GM12878 (cell line): ENCODE measurements around the gene FBXW9. TPM values are rescaled to one million over a fixed set of nuclear protein-coding genes. Genes with fewer than 3 reads are reported as not detected.

Source experiments
- BMI1 ChIP-seq: fragments of 450-650 bp; IDR thresholded peaks from 2 replicates; pipeline ENCODE4 v1.6.1; 2016; ENCODE audit warnings: mild to moderate bottlenecking, moderate library complexity, borderline replicate concordance
- BRCA1 ChIP-seq: IDR thresholded peaks from 2 replicates; pipeline ENCODE4 v1.6.1; 2011; ENCODE audit warnings: low read depth, low read length, improper control_type of control experiment
- CEBPZ ChIP-seq: fragments of 150-350 bp; IDR thresholded peaks from 2 replicates; pipeline ENCODE4 v1.6.1; 2016; ENCODE audit warnings: low read depth, low read length
- HDGF ChIP-seq: fragments of 450-650 bp; IDR thresholded peaks from 2 replicates; pipeline ENCODE4 v1.6.1; 2016; ENCODE audit warnings: antibody characterized with exemption
- KLF5 ChIP-seq: fragments of 450-650 bp; IDR thresholded peaks from 2 replicates; pipeline ENCODE4 v1.6.1; 2014; ENCODE audit warnings: mild to moderate bottlenecking; ENCODE audit not compliant: partially characterized antibody
- MYC ChIP-seq: IDR thresholded peaks from 2 replicates; pipeline ENCODE4 v1.6.1; 2011; ENCODE audit warnings: mild to moderate bottlenecking, low read length, moderate library complexity, inconsistent platforms; ENCODE audit not compliant: insufficient read depth, insufficient replicate concordance, insufficient read length, severe bottlenecking
- NR2C2 ChIP-seq: IDR thresholded peaks from 2 replicates; pipeline ENCODE4 v1.6.1; 2011; ENCODE audit warnings: borderline replicate concordance, low read depth; ENCODE audit not compliant: control insufficient read depth, insufficient read length
- NR2F1 ChIP-seq: fragments of 450-650 bp; conservative IDR thresholded peaks from 2 replicates; pipeline ENCODE4 v1.6.1; 2017; ENCODE audit warnings: mild to moderate bottlenecking
- PKNOX1 ChIP-seq: fragments of 450-650 bp; IDR thresholded peaks from 2 replicates; pipeline ENCODE4 v1.6.1; 2016; ENCODE audit warnings: mild to moderate bottlenecking
- PML ChIP-seq: IDR thresholded peaks from 2 replicates; pipeline ENCODE4 v1.6.1; 2012; ENCODE audit warnings: low read length, inconsistent platforms
- PRDM15 ChIP-seq: fragments of 450-650 bp; formaldehyde crosslinking; IDR thresholded peaks from 2 replicates; pipeline ENCODE4 v1.4.0; 2020; ENCODE audit warnings: mild to moderate bottlenecking, moderate library complexity
- SMAD5 ChIP-seq: IDR thresholded peaks from 2 replicates; pipeline ENCODE4 v1.6.1; 2016; ENCODE audit warnings: antibody characterized with exemption, low read depth
- SP1 ChIP-seq: IDR thresholded peaks from one replicate; pipeline ENCODE4 v1.6.1; 2011; ENCODE audit warnings: low read depth, low read length
- SREBF1 ChIP-seq: IDR thresholded peaks from 2 replicates; pipeline ENCODE4 v1.6.1; 2012; ENCODE audit warnings: mild to moderate bottlenecking, low read length
- TAF1 ChIP-seq: IDR thresholded peaks from 2 replicates; pipeline ENCODE4 v1.6.1; 2011; ENCODE audit warnings: mild to moderate bottlenecking, low read depth, low read length, borderline replicate concordance
- TBL1XR1 ChIP-seq: IDR thresholded peaks from 2 replicates; pipeline ENCODE4 v1.6.1; 2012; ENCODE audit warnings: low read depth, low read length, improper control_type of control experiment
- ZNF687 ChIP-seq: fragments of 450-650 bp; IDR thresholded peaks from 2 replicates; pipeline ENCODE4 v1.6.1; 2017; ENCODE audit warnings: mild to moderate bottlenecking, moderate library complexity
- ZSCAN29 ChIP-seq: fragments of 450-650 bp; IDR thresholded peaks from 2 replicates; pipeline ENCODE4 v1.6.1; 2017; ENCODE audit warnings: mild to moderate bottlenecking, moderate library complexity
- polyA plus RNA-seq, 11 experiments: library from polyadenylated mRNA; depleted of rRNA in 4 of 11; unstranded in 6 of 11; stranded (reverse) in 5 of 11; fragments of >200 nt; fragmentation: Nextera tagmentation in 4 of 11; fragmentation: Illumina TruSeq in 1 of 11; extraction: Ambion mirVana in 4 of 11; extraction: Trizol in 1 of 11; gene quantifications; 1 replicate in 1 of 11; 2 replicates in 10 of 11; pipeline versions ENCODE4 v1.2.1 to v1.2.3, GENCODE V29; 2011 to 2016; ENCODE audit warnings: inconsistent platforms in 2 of 11, missing spikeins in 2 of 11, low read depth in 1 of 11
- total RNA-seq, 4 experiments: library from RNA; depleted of rRNA in 3 of 4; stranded (reverse); fragments of >200 nt in 3 of 4; fragmentation: Illumina TruSeq in 1 of 4; extraction: Trizol in 1 of 4; gene quantifications; 2 replicates each; pipeline versions ENCODE4 v1.2.1 to v1.2.3, GENCODE V29; 2013 to 2021

FBXW9 gene
- total and polyA plus RNA-seq, 10 of the 15 experiments (the other 5 are each of a cell fraction or from before 2014, with no cell fraction given), result 0.21 to 14.8 (median 7.3) TPM

GRCh38 chr19:12721656-12722565 lies 25.5 kb upstream of the FBXW9 start (continued):
- TF ChIP-seq PRDM15 (CRISPR knock-in tag) (no peak), SREBF1 (no peak), TAF1 (peak; percentile 35; the same call in 1 of the 2 replicates), ZNF687 (0 out of 2 replicates have a peak, but pooled peaks have one; percentile 2), PML (no peak), NR2C2 (no peak), NR2F1 (no peak), HDGF (no peak), ZSCAN29 (no peak), MYC (no peak), TBL1XR1 (no peak), KLF5 (no peak), SMAD5 (no peak), CEBPZ (no peak), BMI1 (no peak), PKNOX1 (peak; percentile 11; the same call in 1 of the 2 replicates), SP1 (no peak), BRCA1 (no peak)
